ENCODE results near the gene PRR19. TPM values are rescaled to one million over a fixed set of nuclear protein-coding genes. Genes with fewer than 3 reads are reported as not detected.

PRR19 gene
- total and polyA plus RNA-seq, 4 donors: 0.23 to 1.0 (median 0.77) TPM

DNA sequence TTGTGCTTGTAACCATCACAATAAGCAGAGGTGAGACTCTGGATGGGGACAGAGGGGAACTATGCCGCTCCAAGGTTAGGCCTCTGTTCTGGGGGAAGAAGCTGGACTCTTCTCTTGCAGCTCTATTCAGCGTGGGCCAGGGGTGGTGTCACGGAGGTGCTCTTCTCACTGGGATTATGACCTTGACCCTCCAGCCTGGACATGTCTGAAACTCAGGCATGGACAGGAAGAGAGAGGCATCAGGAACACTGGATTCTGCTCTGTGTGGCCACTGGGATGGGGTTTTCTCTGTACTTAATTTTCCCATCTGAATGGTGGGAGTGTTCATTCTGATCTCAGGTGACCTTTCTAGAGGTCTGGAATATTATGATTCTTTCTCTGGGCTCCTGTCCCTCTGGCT lies 31.1 kb downstream of the PRR19 start:
- TF ChIP-seq CTCF (IDR thresholded peaks at IDR 0.05; ENCODE audit: control extremely low read depth, extremely low read depth): no peak
- Histone ChIP-seq H3K9ac (ENCODE audit: insufficient read depth in 1 of 2, low read length in 2 of 2) (no peak overlapping the region), H3K4me1 (ENCODE audit: control insufficient read depth in 5 of 5, insufficient read depth in 5 of 5, low read length in 5 of 5) (peaks cover 0 to 6% (median 4%) of the 10 kb centered on the region in 5 donors), H3K36me3 (ENCODE audit: control insufficient read depth in 4 of 4, insufficient read depth in 4 of 4, low read length in 4 of 4) (peaks cover 0 to 18% (median 6%) of the 10 kb centered on the region in 4 donors), H3K9me3 (ENCODE audit: control insufficient read depth in 4 of 4, insufficient read depth in 3 of 4, low read length in 3 of 4) (no peaks in the 10 kb centered on the region), H3K27ac (ENCODE audit: low read depth in 1 of 2, low read length in 1 of 2) (no peak overlapping the region), H3K4me3 (no peak overlapping the region), H3K27me3 (ENCODE audit: control insufficient read depth in 3 of 3, insufficient read depth in 3 of 3, low read length in 2 of 3) (no peaks in the 10 kb centered on the region)
- ATAC-seq (ENCODE audit: insufficient read depth, low FRiP score) (no peak), DNase-seq (no peak)
- 88 to 97% methylated on average over 3 of the region's 3 CpGs for WGBS, 2 donors

DNA sequence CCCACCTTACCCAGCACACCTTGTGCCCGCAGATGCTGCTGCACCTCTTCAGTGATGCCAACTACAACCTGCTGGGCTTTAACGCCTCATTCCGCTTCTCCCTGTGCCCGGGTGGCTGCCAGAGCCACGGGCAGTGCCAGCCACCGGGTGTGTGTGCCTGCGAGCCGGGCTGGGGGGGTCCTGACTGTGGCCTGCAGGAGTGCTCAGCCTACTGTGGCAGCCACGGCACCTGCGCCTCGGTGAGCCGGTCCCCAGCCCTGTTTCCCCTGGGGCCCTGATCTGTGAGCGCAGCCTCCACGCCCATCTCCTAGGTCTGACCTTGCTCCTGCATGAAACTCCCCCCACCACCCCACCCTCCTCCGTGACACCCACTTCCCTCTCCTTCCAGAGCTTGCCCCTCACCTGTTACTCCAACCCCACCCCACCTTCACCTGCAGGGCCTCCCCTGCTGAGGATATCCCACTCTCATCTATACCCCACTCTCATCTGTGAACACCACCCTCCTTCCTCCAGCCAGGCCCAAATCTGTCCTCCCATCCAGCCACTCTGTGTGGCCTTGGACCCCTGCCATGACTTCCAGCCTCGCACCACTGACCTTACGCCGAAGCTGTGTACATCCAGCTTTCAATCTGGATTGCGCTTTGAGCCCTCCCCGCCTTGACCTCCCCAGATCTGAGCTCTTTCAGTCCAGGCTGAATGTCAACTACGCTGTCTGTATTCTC lies 32.2 kb downstream of the PRR19 start:
- DNase-seq (no peak), ATAC-seq (ENCODE audit: insufficient read depth, low FRiP score) (no peak)
- Histone ChIP-seq H3K4me3 (no peak overlapping the region), H3K27ac (ENCODE audit: low read depth in 1 of 2, low read length in 1 of 2) (no peak overlapping the region), H3K27me3 (ENCODE audit: control insufficient read depth in 3 of 3, insufficient read depth in 3 of 3, low read length in 2 of 3) (no peaks in the 10 kb centered on the region), H3K9me3 (ENCODE audit: control insufficient read depth in 4 of 4, insufficient read depth in 3 of 4, low read length in 3 of 4) (no peaks in the 10 kb centered on the region), H3K36me3 (ENCODE audit: control insufficient read depth in 4 of 4, insufficient read depth in 4 of 4, low read length in 4 of 4) (peaks cover 0 to 20% (median 6%) of the 10 kb centered on the region in 4 donors), H3K9ac (ENCODE audit: insufficient read depth in 1 of 2, low read length in 2 of 2) (no peak overlapping the region), H3K4me1 (ENCODE audit: control insufficient read depth in 5 of 5, insufficient read depth in 5 of 5, low read length in 5 of 5) (peaks cover 0 to 6% (median 0%) of the 10 kb centered on the region in 5 donors)
- WGBS, 2 donors: 90 to 94% methylated on average over 19 to 21 of the region's 21 CpGs
- TF ChIP-seq CTCF (IDR thresholded peaks at IDR 0.05; ENCODE audit: control extremely low read depth, extremely low read depth): no peak

DNA sequence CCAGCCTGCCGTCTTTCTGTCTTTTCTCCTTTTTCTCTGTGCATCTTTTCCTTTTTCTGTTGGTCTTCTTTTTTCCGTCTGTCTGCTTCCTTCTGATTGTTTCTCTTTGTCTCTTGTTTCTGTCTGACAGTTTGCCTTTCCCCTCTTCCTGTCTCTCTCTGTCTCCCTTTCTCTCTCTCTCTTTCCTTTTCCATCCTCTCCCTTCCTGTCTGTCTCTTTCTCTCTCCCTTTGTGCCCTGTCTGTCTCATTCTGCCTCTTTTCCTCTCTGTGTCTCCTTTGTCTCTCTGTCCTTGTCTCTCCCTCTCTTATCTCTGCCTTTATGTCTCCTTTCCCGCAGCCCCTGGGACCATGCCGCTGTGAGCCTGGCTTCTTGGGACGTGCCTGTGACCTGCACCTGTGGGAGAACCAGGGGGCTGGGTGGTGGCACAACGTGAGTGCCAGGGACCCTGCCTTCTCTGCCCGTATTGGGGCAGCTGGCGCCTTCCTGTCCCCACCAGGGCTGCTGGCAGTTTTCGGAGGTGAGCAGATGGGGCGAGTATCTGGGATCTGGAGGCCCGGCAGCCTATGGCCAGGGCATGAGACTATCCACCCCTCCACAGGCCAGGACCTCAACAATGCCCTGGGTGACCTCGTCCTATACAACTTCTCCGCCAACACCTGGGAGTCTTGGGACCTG lies 32.9 kb downstream of the PRR19 start:
- no peaks in the 10 kb centered on the region for H3K9me3 ChIP-seq (ENCODE audit: control insufficient read depth in 4 of 4, insufficient read depth in 3 of 4, low read length in 3 of 4)
- peaks cover 0 to 20% (median 6%) of the 10 kb centered on the region in 4 donors for H3K36me3 ChIP-seq (ENCODE audit: control insufficient read depth in 4 of 4, insufficient read depth in 4 of 4, low read length in 4 of 4)
- 90 to 91% methylated on average over 13 of the region's 13 CpGs for WGBS, 2 donors
- DNase-seq (no peak), ATAC-seq (ENCODE audit: insufficient read depth, low FRiP score) (no peak)
- no peaks in the 10 kb centered on the region for H3K27me3 ChIP-seq (ENCODE audit: control insufficient read depth in 3 of 3, insufficient read depth in 3 of 3, low read length in 2 of 3)
- TF ChIP-seq CTCF (IDR thresholded peaks at IDR 0.05; ENCODE audit: control extremely low read depth, extremely low read depth): no peak
- peaks cover 0 to 5% (median 0%) of the 10 kb centered on the region in 5 donors for H3K4me1 ChIP-seq (ENCODE audit: control insufficient read depth in 5 of 5, insufficient read depth in 5 of 5, low read length in 5 of 5)
- H3K27ac ChIP-seq (ENCODE audit: low read depth in 1 of 2, low read length in 1 of 2): no peak overlapping the region
- no peak overlapping the region for H3K9ac ChIP-seq (ENCODE audit: insufficient read depth in 1 of 2, low read length in 2 of 2)
- no peak overlapping the region for H3K4me3 ChIP-seq
